GM23338 (cell line): Measurements from ENCODE around the gene CCDC110. TPM values are rescaled to one million over a fixed set of nuclear protein-coding genes. Genes with fewer than 3 reads are reported as not detected.

ENCODE experiments used
- ATAC-seq: fragments of 200-7000 bp; cut with Tn5 transposase; 3 replicates; pipeline ENCODE4 v1.9.1; 2020
- DNase-seq: peaks from one replicate; pipeline ENCODE4 v3.0.0-alpha.2; 2015; ENCODE audit warnings: low spot score
- H2AFZ ChIP-seq: fragments of 200-600 bp; sonication (generic); 2 replicates; pipeline ENCODE4 v1.8.0; 2016; ENCODE audit warnings: antibody characterized with exemption, mild to moderate bottlenecking, moderate library complexity
- H3F3A ChIP-seq: fragments of 200-600 bp; sonication (generic); replicated peaks from 2 replicates; pipeline ENCODE4 v1.8.0; 2017; ENCODE audit warnings: antibody characterized with exemption, mixed run types, low read depth
- H3K27ac ChIP-seq: fragments of 200-600 bp; sonication (generic); 2 replicates; pipeline ENCODE4 v1.6.1; 2016; ENCODE audit warnings: low read depth
- H3K27me3 ChIP-seq: fragments of 200-600 bp; sonication (generic); 2 replicates; pipeline ENCODE4 v1.8.0; 2016; ENCODE audit warnings: mild to moderate bottlenecking, mixed run types, moderate library complexity; ENCODE audit not compliant: insufficient read depth
- H3K36me3 ChIP-seq: fragments of 200-600 bp; sonication (generic); 2 replicates; pipeline ENCODE4 v1.8.0; 2016; ENCODE audit warnings: mild to moderate bottlenecking; ENCODE audit not compliant: insufficient read depth
- H3K4me1 ChIP-seq: fragments of 200-600 bp; sonication (generic); 2 replicates; pipeline ENCODE4 v1.8.0; 2016; ENCODE audit warnings: mild to moderate bottlenecking, moderate library complexity; ENCODE audit not compliant: insufficient read depth
- H3K4me2 ChIP-seq: fragments of 200-600 bp; sonication (generic); 2 replicates; pipeline ENCODE4 v1.7.1; 2017; ENCODE audit warnings: mixed run types
- H3K4me3 ChIP-seq: fragments of 200-600 bp; sonication (generic); 2 replicates; pipeline ENCODE4 v1.6.1; 2016; ENCODE audit warnings: mixed run types
- H3K79me2 ChIP-seq: fragments of 200-600 bp; sonication (generic); replicated peaks from 2 replicates; pipeline ENCODE4 v1.8.0; 2017; ENCODE audit warnings: mild to moderate bottlenecking; ENCODE audit not compliant: insufficient read depth
- H3K9me2 ChIP-seq: fragments of 200-600 bp; sonication (generic); 2 replicates; pipeline ENCODE4 v1.8.0; 2017; ENCODE audit not compliant: insufficient read depth
- H4K20me1 ChIP-seq: fragments of 200-600 bp; sonication (generic); replicated peaks from 2 replicates; pipeline ENCODE4 v1.8.0; 2017; ENCODE audit warnings: mild to moderate bottlenecking; ENCODE audit not compliant: insufficient read depth
- H3K27ac Mint-ChIP-seq: 2 replicates; pipeline ENCODE4 v1.8.0; 2020; ENCODE audit warnings: inconsistent platforms, mild to moderate bottlenecking, moderate library complexity, mixed read lengths
- H3K27me3 Mint-ChIP-seq: 3 replicates; pipeline ENCODE4 v1.8.0; 2022; ENCODE audit warnings: low read depth, mild to moderate bottlenecking, moderate library complexity, mixed read lengths, inconsistent platforms; ENCODE audit not compliant: insufficient read depth, poor library complexity
- H3K36me3 Mint-ChIP-seq: 3 replicates; pipeline ENCODE4 v1.8.0; 2021; ENCODE audit warnings: low read depth, mild to moderate bottlenecking, inconsistent platforms, moderate library complexity, mixed read lengths
- H3K4me1 Mint-ChIP-seq: 3 replicates; pipeline ENCODE4 v1.8.0; 2020; ENCODE audit warnings: mild to moderate bottlenecking, inconsistent platforms, mixed read lengths
- H3K4me3 Mint-ChIP-seq: 3 replicates; pipeline ENCODE4 v1.8.0; 2021; ENCODE audit warnings: moderate library complexity, mild to moderate bottlenecking, inconsistent platforms, mixed read lengths
- H3K9me3 Mint-ChIP-seq: 3 replicates; pipeline ENCODE4 v1.8.0; 2020; ENCODE audit warnings: moderate library complexity, mild to moderate bottlenecking, inconsistent platforms, mixed read lengths
- CREB1 ChIP-seq: fragments of 250-450 bp; sonication (Bioruptor Pico); IDR thresholded peaks from 2 replicates; pipeline ENCODE4 v1.5.0; 2020; ENCODE audit warnings: low read depth, mild to moderate bottlenecking, moderate library complexity
- ETS1 ChIP-seq: IDR thresholded peaks from 2 replicates; pipeline ENCODE4 v1.6.1; 2016; ENCODE audit warnings: antibody characterized with exemption
- EZH2 ChIP-seq: fragments of 200-600 bp; sonication (generic); IDR thresholded peaks from one replicate; pipeline ENCODE4 v1.8.0; 2017; ENCODE audit warnings: antibody characterized with exemption, mild to moderate bottlenecking, low read depth; ENCODE audit not compliant: unreplicated experiment
- JUNB ChIP-seq: IDR thresholded peaks from one replicate; pipeline ENCODE4 v1.6.1; 2016; ENCODE audit warnings: antibody characterized with exemption; ENCODE audit not compliant: unreplicated experiment
- NANOG ChIP-seq: IDR thresholded peaks from 2 replicates; pipeline ENCODE4 v1.6.1; 2016; ENCODE audit warnings: antibody characterized with exemption, borderline replicate concordance
- POLR2AphosphoS5 ChIP-seq: IDR thresholded peaks from 2 replicates; pipeline ENCODE4 v1.6.1; 2016; ENCODE audit warnings: antibody characterized with exemption, low read depth
- STAT1 ChIP-seq: IDR thresholded peaks from one replicate; pipeline ENCODE4 v1.6.1; 2016; ENCODE audit warnings: antibody characterized with exemption; ENCODE audit not compliant: unreplicated experiment
- ZNF331 ChIP-seq: fragments of 250-450 bp; sonication (Bioruptor Pico); IDR thresholded peaks from 2 replicates; pipeline ENCODE4 v1.5.0; 2020; ENCODE audit warnings: low read depth, mild to moderate bottlenecking, moderate library complexity
- polyA plus RNA-seq: library from polyadenylated mRNA; unstranded; fragments of >200 nt; fragmentation: Nextera tagmentation; extraction: Ambion mirVana; gene quantifications from 2 replicates; pipeline ENCODE4 v1.2.1, GENCODE V29; 2016
- total RNA-seq: library from RNA; depleted of rRNA; stranded (reverse); fragments of >200 nt; shearing (Covaris generic); gene quantifications from 2 replicates; pipeline ENCODE4 v1.2.3, GENCODE V29; 2014
- TF ChIP-seq, protein P1 (sequence below): fragments of 250-450 bp; sonication (Bioruptor Pico); IDR thresholded peaks from 2 replicates; pipeline ENCODE4 v1.5.0; 2020; ENCODE audit warnings: mild to moderate bottlenecking, moderate library complexity

Gene CCDC110
- total and polyA plus RNA-seq, 2 experiments from 2014 or later: 5.4 to 6.7 TPM

- TF ChIP-seq STAT1 (no peak), CREB1 (CRISPR knock-in tag) (no peak), NANOG (no peak)
Measured at GRCh38 chr4:185481401-185481800, 9.9 kb upstream of the CCDC110 start (continued).

DNA sequence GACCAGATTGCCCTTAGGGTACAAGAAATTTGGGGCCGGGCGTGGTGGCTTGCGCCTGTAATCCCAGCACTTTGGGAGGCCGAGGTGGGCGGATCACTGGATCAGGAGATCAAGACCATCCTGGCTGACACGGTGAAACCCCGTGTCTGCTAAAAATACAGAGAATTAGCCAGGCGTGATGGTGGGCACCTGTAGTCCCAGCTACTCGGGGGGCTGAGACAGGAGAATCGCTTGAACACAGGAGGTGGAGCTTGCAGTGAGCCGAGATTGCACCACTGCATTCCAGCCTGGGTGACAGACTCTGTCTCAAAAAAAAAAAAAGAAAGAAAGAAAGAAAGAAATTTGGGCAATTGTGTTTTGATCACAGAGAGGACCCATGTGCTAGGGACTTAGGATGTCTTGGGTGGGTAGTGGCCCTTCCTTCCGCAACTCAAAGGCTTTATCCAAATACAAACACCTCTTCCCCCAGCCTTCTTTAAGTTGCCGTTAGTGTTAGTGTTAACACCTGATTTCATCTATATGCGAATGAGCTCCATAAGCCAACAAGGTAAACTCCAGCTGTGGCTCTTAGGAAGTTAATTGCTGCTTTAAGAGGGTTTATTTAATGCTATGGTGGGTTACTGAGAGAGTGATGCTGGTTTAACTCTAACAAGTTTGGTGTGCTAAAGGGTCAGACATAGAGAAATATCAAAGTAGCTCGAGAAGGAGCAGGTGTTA is 8.6 kb upstream of the CCDC110 start:
- Mint-ChIP-seq H3K27me3 (peaks cover 46% of the 10 kb centered on the region), H3K4me1 (peaks cover 11% of the 10 kb centered on the region), H3K27ac (no peak overlapping the region), H3K4me3 (no peak overlapping the region), H3K9me3 (no peaks in the 10 kb centered on the region), H3K36me3 (no peaks in the 10 kb centered on the region)
- Histone ChIP-seq H3K4me2 (peak overlapping the region; percentile 40; the same call in 1 of the 2 replicates), H3F3A (no peaks in the 10 kb centered on the region), H3K79me2 (no peaks in the 10 kb centered on the region), H3K27ac (no peak overlapping the region), H3K27me3 (peaks cover 67% of the 10 kb centered on the region), H3K4me1 (no peaks in the 10 kb centered on the region; the same call in 1 of the 2 replicates), H3K9me2 (no peaks in the 10 kb centered on the region), H2AFZ (no peak overlapping the region), H3K36me3 (no peaks in the 10 kb centered on the region), H4K20me1 (no peaks in the 10 kb centered on the region), H3K4me3 (no peak overlapping the region)
- no peak for TF ChIP-seq CREB1 (CRISPR knock-in tag)
- TF ChIP-seq ETS1: no peak
- no peak for TF ChIP-seq EZH2
- TF ChIP-seq, protein P1, sequence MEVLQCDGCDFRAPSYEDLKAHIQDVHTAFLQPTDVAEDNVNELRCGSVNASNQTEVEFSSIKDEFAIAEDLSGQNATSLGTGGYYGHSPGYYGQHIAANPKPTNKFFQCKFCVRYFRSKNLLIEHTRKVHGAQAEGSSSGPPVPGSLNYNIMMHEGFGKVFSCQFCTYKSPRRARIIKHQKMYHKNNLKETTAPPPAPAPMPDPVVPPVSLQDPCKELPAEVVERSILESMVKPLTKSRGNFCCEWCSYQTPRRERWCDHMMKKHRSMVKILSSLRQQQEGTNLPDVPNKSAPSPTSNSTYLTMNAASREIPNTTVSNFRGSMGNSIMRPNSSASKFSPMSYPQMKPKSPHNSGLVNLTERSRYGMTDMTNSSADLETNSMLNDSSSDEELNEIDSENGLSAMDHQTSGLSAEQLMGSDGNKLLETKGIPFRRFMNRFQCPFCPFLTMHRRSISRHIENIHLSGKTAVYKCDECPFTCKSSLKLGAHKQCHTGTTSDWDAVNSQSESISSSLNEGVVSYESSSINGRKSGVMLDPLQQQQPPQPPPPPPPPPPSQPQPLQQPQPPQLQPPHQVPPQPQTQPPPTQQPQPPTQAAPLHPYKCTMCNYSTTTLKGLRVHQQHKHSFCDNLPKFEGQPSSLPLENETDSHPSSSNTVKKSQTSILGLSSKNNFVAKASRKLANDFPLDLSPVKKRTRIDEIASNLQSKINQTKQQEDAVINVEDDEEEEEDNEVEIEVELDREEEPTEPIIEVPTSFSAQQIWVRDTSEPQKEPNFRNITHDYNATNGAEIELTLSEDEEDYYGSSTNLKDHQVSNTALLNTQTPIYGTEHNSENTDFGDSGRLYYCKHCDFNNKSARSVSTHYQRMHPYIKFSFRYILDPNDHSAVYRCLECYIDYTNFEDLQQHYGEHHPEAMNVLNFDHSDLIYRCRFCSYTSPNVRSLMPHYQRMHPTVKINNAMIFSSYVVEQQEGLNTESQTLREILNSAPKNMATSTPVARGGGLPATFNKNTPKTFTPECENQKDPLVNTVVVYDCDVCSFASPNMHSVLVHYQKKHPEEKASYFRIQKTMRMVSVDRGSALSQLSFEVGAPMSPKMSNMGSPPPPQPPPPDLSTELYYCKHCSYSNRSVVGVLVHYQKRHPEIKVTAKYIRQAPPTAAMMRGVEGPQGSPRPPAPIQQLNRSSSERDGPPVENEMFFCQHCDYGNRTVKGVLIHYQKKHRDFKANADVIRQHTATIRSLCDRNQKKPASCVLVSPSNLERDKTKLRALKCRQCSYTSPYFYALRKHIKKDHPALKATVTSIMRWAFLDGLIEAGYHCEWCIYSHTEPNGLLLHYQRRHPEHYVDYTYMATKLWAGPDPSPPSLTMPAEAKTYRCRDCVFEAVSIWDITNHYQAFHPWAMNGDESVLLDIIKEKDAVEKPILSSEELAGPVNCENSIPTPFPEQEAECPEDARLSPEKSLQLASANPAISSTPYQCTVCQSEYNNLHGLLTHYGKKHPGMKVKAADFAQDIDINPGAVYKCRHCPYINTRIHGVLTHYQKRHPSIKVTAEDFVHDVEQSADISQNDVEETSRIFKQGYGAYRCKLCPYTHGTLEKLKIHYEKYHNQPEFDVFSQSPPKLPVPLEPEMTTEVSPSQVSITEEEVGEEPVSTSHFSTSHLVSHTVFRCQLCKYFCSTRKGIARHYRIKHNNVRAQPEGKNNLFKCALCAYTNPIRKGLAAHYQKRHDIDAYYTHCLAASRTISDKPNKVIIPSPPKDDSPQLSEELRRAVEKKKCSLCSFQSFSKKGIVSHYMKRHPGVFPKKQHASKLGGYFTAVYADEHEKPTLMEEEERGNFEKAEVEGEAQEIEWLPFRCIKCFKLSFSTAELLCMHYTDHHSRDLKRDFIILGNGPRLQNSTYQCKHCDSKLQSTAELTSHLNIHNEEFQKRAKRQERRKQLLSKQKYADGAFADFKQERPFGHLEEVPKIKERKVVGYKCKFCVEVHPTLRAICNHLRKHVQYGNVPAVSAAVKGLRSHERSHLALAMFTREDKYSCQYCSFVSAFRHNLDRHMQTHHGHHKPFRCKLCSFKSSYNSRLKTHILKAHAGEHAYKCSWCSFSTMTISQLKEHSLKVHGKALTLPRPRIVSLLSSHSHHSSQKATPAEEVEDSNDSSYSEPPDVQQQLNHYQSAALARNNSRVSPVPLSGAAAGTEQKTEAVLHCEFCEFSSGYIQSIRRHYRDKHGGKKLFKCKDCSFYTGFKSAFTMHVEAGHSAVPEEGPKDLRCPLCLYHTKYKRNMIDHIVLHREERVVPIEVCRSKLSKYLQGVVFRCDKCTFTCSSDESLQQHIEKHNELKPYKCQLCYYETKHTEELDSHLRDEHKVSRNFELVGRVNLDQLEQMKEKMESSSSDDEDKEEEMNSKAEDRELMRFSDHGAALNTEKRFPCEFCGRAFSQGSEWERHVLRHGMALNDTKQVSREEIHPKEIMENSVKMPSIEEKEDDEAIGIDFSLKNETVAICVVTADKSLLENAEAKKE (CRISPR knock-in tag): no peak
- no peak for TF ChIP-seq POLR2AphosphoS5
- no peak for TF ChIP-seq ZNF331 (CRISPR knock-in tag)
- no peak for TF ChIP-seq JUNB
- peak; percentile 49; the same call in 1 of the 2 replicates for TF ChIP-seq NANOG
- ATAC-seq: peak; percentile 81
- peak; percentile 44 for DNase-seq
